ENCODE measurements around the gene TMEM187. TPM values are rescaled to one million over a fixed set of nuclear protein-coding genes. Genes with fewer than 3 reads are reported as not detected.
A peak's percentile ranks its signal among the peaks of the same experiment; 100 is the strongest.

Gene TMEM187
- total RNA-seq, 1 experiment from 2014 or later = 2.8 TPM

DNA sequence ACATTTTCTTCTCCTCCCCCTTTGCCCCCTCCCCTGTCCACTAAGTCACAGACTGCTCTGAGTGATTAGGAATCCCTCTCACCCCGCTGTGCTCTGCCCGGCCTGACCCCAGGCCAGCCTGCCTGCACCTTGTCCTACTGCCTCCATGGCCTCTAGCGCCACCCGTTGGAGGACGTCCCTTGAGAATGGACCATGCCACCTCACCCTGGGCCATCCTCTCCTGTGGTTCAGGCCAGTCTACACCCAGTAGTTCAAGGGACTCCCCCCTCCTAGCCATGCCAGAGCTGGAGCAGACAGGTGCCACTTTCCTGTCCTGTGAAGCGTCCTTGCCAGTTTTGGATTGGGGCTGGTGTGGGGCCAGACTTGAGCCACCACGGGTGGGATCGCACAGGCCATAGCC, 56.9 kb downstream of the TMEM187 start:
- POLR2A ChIA-PET (ENCODE audit: low non-redundant PET) = no interaction called here
- H3K4me1 ChIP-seq (ENCODE audit: insufficient read depth, low read length, poor library complexity, severe bottlenecking) = no peaks in the 10 kb centered on the region

DNA sequence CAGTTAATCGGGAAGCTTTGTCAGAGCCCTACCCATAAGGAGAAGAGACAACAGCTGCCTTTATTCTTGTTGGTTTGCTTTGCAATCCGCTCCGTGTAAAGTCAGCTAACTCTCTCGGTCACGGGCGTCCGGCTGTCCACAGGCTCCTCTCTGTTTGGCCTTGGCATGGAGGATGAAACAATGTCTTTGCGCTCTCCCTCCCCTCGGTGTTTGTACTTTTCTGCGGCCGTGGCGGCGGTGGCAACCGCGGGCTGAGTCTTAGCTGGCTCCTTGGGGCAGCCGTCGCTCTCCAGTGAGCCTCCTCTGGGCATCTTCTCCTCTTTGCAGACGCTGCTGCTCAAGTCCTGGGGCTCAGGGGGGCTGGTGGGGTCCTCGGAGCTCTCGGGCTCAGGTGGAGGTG, 57.7 kb downstream of the TMEM187 start:
- Histone ChIP-seq H3K27me3 (replicated peaks; ENCODE audit: insufficient read depth, low read depth, low read length, poor library complexity) (peaks cover 5% of the 10 kb centered on the region), H3K4me1 (ENCODE audit: insufficient read depth, low read length, poor library complexity, severe bottlenecking) (no peaks in the 10 kb centered on the region), H3K36me3 (ENCODE audit: insufficient read depth, low read length, poor library complexity, severe bottlenecking) (peaks cover 19% of the 10 kb centered on the region), H3K9me3 (ENCODE audit: low read depth, low read length, poor library complexity, severe bottlenecking) (no peaks in the 10 kb centered on the region), H3K4me3 (ENCODE audit: low read depth, low read length, poor library complexity, severe bottlenecking) (no peak overlapping the region), H3K27ac (ENCODE audit: low read depth, low read length, poor library complexity, severe bottlenecking) (no peak overlapping the region)
- ChIA-PET CTCF (no interaction called here), POLR2A (ENCODE audit: low non-redundant PET) (no interaction called here)
- DNase-seq (ENCODE audit: low spot score) = no peak
- no peak for TF ChIP-seq EZH2 (IDR thresholded peaks at IDR 0.05; ENCODE audit: borderline replicate concordance, low read depth, low read length, poor library complexity, severe bottlenecking)
- TF ChIP-seq, protein P1, sequence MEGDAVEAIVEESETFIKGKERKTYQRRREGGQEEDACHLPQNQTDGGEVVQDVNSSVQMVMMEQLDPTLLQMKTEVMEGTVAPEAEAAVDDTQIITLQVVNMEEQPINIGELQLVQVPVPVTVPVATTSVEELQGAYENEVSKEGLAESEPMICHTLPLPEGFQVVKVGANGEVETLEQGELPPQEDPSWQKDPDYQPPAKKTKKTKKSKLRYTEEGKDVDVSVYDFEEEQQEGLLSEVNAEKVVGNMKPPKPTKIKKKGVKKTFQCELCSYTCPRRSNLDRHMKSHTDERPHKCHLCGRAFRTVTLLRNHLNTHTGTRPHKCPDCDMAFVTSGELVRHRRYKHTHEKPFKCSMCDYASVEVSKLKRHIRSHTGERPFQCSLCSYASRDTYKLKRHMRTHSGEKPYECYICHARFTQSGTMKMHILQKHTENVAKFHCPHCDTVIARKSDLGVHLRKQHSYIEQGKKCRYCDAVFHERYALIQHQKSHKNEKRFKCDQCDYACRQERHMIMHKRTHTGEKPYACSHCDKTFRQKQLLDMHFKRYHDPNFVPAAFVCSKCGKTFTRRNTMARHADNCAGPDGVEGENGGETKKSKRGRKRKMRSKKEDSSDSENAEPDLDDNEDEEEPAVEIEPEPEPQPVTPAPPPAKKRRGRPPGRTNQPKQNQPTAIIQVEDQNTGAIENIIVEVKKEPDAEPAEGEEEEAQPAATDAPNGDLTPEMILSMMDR (conservative IDR thresholded peaks at IDR 0.05; ENCODE audit: low read depth, low read length) = no peak
- BruUV-seq (replicated peaks) = no TSS peak
- intact Hi-C loops (cut with micrococcal nuclease; ENCODE audit: unreplicated experiment) = no loop called here

More for the DNA sequence above, 56.9 kb downstream of the TMEM187 start:
- Histone ChIP-seq H3K4me3 (ENCODE audit: low read depth, low read length, poor library complexity, severe bottlenecking) (no peak overlapping the region), H3K27me3 (replicated peaks; ENCODE audit: insufficient read depth, low read depth, low read length, poor library complexity) (peaks cover 12% of the 10 kb centered on the region), H3K36me3 (ENCODE audit: insufficient read depth, low read length, poor library complexity, severe bottlenecking) (peaks cover 19% of the 10 kb centered on the region), H3K27ac (ENCODE audit: low read depth, low read length, poor library complexity, severe bottlenecking) (no peak overlapping the region), H3K9me3 (ENCODE audit: low read depth, low read length, poor library complexity, severe bottlenecking) (no peaks in the 10 kb centered on the region)
- CTCF ChIA-PET = no interaction called here
- no peak for DNase-seq (ENCODE audit: low spot score)
- BruUV-seq (replicated peaks) = no TSS peak
- TF ChIP-seq, protein P1 (conservative IDR thresholded peaks at IDR 0.05; ENCODE audit: low read depth, low read length) = peak; percentile 46
- no peak for TF ChIP-seq EZH2 (IDR thresholded peaks at IDR 0.05; ENCODE audit: borderline replicate concordance, low read depth, low read length, poor library complexity, severe bottlenecking)
- intact Hi-C loops (cut with micrococcal nuclease; ENCODE audit: unreplicated experiment) = no loop called here

DNA sequence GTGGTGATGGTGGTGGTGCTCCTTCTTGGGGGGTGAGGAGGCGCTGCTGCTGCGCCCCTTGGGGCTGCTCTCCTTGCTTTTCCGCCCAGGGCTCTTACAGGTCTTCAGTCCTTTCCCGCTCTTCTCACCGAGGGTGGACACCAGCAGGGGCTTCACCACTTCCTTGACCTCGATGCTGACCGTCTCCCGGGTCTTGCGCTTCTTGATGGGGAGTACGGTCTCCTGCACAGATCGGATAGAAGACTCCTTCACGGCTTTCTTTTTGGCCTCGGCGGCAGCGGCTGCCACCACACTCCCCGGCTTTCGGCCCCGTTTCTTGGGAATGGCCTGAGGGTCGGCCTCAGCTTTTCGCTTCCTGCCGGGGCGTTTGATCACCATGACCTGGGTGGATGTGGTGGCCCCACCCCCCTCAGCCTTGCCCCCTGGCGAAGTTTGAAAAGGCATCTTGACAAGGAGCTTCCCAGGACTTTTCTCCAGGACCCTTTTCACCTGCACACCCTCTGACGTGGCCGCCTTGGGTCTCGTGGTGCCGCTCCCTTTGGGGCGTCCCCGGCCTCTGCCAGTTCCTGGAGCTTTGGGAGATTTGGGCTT, 58.3 kb downstream of the TMEM187 start:
- Histone ChIP-seq H3K27me3 (replicated peaks; ENCODE audit: insufficient read depth, low read depth, low read length, poor library complexity) (peaks cover 5% of the 10 kb centered on the region), H3K9me3 (ENCODE audit: low read depth, low read length, poor library complexity, severe bottlenecking) (no peaks in the 10 kb centered on the region), H3K36me3 (ENCODE audit: insufficient read depth, low read length, poor library complexity, severe bottlenecking) (peaks cover 19% of the 10 kb centered on the region), H3K27ac (ENCODE audit: low read depth, low read length, poor library complexity, severe bottlenecking) (no peak overlapping the region), H3K4me3 (ENCODE audit: low read depth, low read length, poor library complexity, severe bottlenecking) (no peak overlapping the region), H3K4me1 (ENCODE audit: insufficient read depth, low read length, poor library complexity, severe bottlenecking) (no peaks in the 10 kb centered on the region)
- BruUV-seq (replicated peaks) = TSS peak; percentile 22
- DNase-seq (ENCODE audit: low spot score) = no peak
- intact Hi-C loops (cut with micrococcal nuclease; ENCODE audit: unreplicated experiment) = no loop called here
- TF ChIP-seq, protein P1 (conservative IDR thresholded peaks at IDR 0.05; ENCODE audit: low read depth, low read length) = no peak
- no peak for TF ChIP-seq EZH2 (IDR thresholded peaks at IDR 0.05; ENCODE audit: borderline replicate concordance, low read depth, low read length, poor library complexity, severe bottlenecking)
- ChIA-PET POLR2A (ENCODE audit: low non-redundant PET) (no interaction called here), CTCF (no interaction called here)
